ENCODE measurements around the gene TRIM33. TPM values are rescaled to one million over a fixed set of nuclear protein-coding genes. Genes with fewer than 3 reads are reported as not detected.

The TRIM33 gene
- total RNA-seq, 1 experiment from 2014 or later, result 53.8 TPM

GRCh38 chr1:114517348-114517747 lies 6.3 kb upstream of the TRIM33 start:
- Histone ChIP-seq H2BK15ac (ENCODE audit: low read depth, low read length) (no peak overlapping the region), H3K4me2 (ENCODE audit: insufficient read depth, insufficient read length, low read length) (no peak overlapping the region), H4K20me1 (ENCODE audit: control insufficient read depth, insufficient read depth, insufficient read length) (no peaks in the 10 kb centered on the region), H2AK5ac (ENCODE audit: insufficient read length, low read length) (no peak overlapping the region), H4K8ac (replicated peaks; ENCODE audit: insufficient read length, low read depth, low read length) (no peak overlapping the region), H3K27ac (ENCODE audit: insufficient read length, low read depth, low read length) (no peak overlapping the region), H3K79me1 (ENCODE audit: insufficient read depth, low read depth, low read length, poor library complexity, severe bottlenecking) (no peaks in the 10 kb centered on the region), H4K91ac (ENCODE audit: insufficient read length, low read depth, low read length) (no peak overlapping the region), H3K79me2 (ENCODE audit: insufficient read depth, low read length) (no peaks in the 10 kb centered on the region), H2BK20ac (ENCODE audit: low read depth, low read length, poor library complexity, severe bottlenecking) (no peak overlapping the region), H2BK5ac (ENCODE audit: insufficient read length, low read length) (no peak overlapping the region), H3K4ac (ENCODE audit: low read depth, low read length) (no peak overlapping the region), H3K4me1 (ENCODE audit: insufficient read depth, low read length) (no peaks in the 10 kb centered on the region), H3K23ac (ENCODE audit: insufficient read length, low read depth, low read length) (no peak overlapping the region), H2BK12ac (ENCODE audit: insufficient read length, low read depth, low read length) (no peak overlapping the region), H2BK120ac (ENCODE audit: low read depth, low read length, poor library complexity, severe bottlenecking) (no peak overlapping the region), H3K14ac (ENCODE audit: insufficient read depth, low read length) (no peak overlapping the region), H4K5ac (ENCODE audit: insufficient read length, low read depth, low read length) (no peak overlapping the region), H3K9ac (ENCODE audit: extremely low read depth, insufficient read length, low read length) (no peak overlapping the region), H3K23me2 (ENCODE audit: insufficient read length, low read depth, low read length, poor library complexity, severe bottlenecking) (no peaks in the 10 kb centered on the region), H3T11ph (ENCODE audit: low read length) (no peak overlapping the region), H3K9me3 (ENCODE audit: control insufficient read depth, low read depth, low read length) (no peaks in the 10 kb centered on the region), H2AFZ (ENCODE audit: low read length) (no peak overlapping the region), H3K56ac (ENCODE audit: insufficient read length, low read depth, low read length) (no peak overlapping the region), H3K18ac (ENCODE audit: insufficient read length, low read depth, low read length) (no peak overlapping the region), H3K27me3 (ENCODE audit: insufficient read depth, low read length) (no peaks in the 10 kb centered on the region)
- WGBS (ENCODE audit: extremely low coverage, insufficient read length, low lambda C conversion rate), result no CpG with 5 or more reads among the region's 2 CpGs
- Mint-ChIP-seq H3K4me3 (no peak overlapping the region), H3K9me3 (no peaks in the 10 kb centered on the region; a peak in 1 of 5 replicates), H3K27ac (no peak overlapping the region), H3K4me1 (peaks cover 2% of the 10 kb centered on the region in 2 experiments; a peak in 2 of 4 replicates), H3K27me3 (ENCODE audit: low read depth) (peaks cover 15% of the 10 kb centered on the region), H3K36me3 (ENCODE audit: insufficient read depth in 1 of 3, low read depth in 3 of 3) (no peaks in the 10 kb centered on the region)
- no peak for TF ChIP-seq CTCF (conservative IDR thresholded peaks at IDR 0.05)
- no peak for DNase-seq

Measured in H9 (cell line).